ENCODE data around the gene RIC8A. TPM values are rescaled to one million over a fixed set of nuclear protein-coding genes. Genes with fewer than 3 reads are reported as not detected.

The RIC8A gene
- total and polyA plus RNA-seq, 9 of the 15 experiments (the other 6 are each of a cell fraction or from before 2014, with no cell fraction given) = 10.7 to 108 (median 72.1) TPM

GRCh38 chr11:217704-218103 is 10.2 kb downstream of the RIC8A start (continued):
- TF ChIP-seq CUX1 (CRISPR knock-in tag; IDR thresholded peaks at IDR 0.05) = no peak

GRCh38 chr11:218815-219593 is 11.5 kb downstream of the RIC8A start:
- H4K20me1 ChIP-seq (replicated peaks; ENCODE audit: control insufficient read depth, insufficient read depth, low read length) = no peaks in the 10 kb centered on the region
- POLR2A ChIA-PET = interaction anchor here (5.5 kb wide), 1 partner anchor 11 kb away, joined by 63 read pairs; the partner anchor contains the start of genes BET1L and RIC8A
- no peak for ATAC-seq
- H2AFZ ChIP-seq (ENCODE audit: low read depth, low read length) = no peak overlapping the region
- no TSS peak for BruUV-seq (replicated peaks)
- no peak for FAIRE-seq
- H3K79me2 ChIP-seq (ENCODE audit: control insufficient read depth, insufficient read depth, low read length) = no peaks in the 10 kb centered on the region
- in situ Hi-C loops (cut with MboI) = loop anchor here (10.0 kb wide), 1 partner anchor 146 kb away; the partner anchor contains the start of gene B4GALNT4
- H3K4me3 ChIP-seq = no peak overlapping the region
- 93% methylated on average over 26 of the region's 29 CpGs for WGBS (ENCODE audit: insufficient coverage, low coverage, missing lambda C conversion rate)
- H3K4me2 ChIP-seq (ENCODE audit: insufficient read depth, low read length) = no peak overlapping the region
- TF ChIP-seq BCL6 (CRISPR knock-in tag; IDR thresholded peaks at IDR 0.05) (no peak), POLR2G (IDR thresholded peaks at IDR 0.05; ENCODE audit: low read depth, low read length) (0 out of 2 replicates have a peak, but pooled peaks have one; percentile 30)
- H3K4me1 ChIP-seq (replicated peaks in 1 of 2; ENCODE audit: control insufficient read depth in 2 of 2, insufficient read depth in 2 of 2, low read length in 2 of 2) = peaks cover 27 to 35% of the 10 kb centered on the region in 2 experiments; a peak in 4 of 5 replicates
- H3K36me3 ChIP-seq (ENCODE audit: control insufficient read depth, insufficient read depth, low read length) = peaks cover 55% of the 10 kb centered on the region; the same call in 2 of the 3 replicates
- H3K27ac ChIP-seq (ENCODE audit: extremely low read depth, low read depth, low read length) = peak overlapping the region; percentile 22; the same call in 1 of the 3 replicates
- peaks cover 21% of the 10 kb centered on the region for H3K9me3 ChIP-seq (replicated peaks; ENCODE audit: control insufficient read depth, insufficient read depth, low read depth, low read length)
- DNase-seq (ENCODE audit: extremely low read depth in 1 of 4, low spot score in 3 of 4) = no peak
- CTCF ChIA-PET (ENCODE audit: low intra/inter-chr PET ratio) = interaction anchor here (0.6 kb wide), 1 partner anchor 50 kb away, joined by 3 read pairs; no protein-coding TSS in a partner anchor
- H3K27me3 ChIP-seq (ENCODE audit: control insufficient read depth in 2 of 2, insufficient read depth in 2 of 2, low read length in 2 of 2) = no peaks in the 10 kb centered on the region
- intact Hi-C loops (cut with micrococcal nuclease) = no loop called here
- no peaks in the 10 kb centered on the region for H3K9me1 ChIP-seq (ENCODE audit: control insufficient read depth, insufficient read depth, low read length)
- no peak overlapping the region for H3K9ac ChIP-seq (ENCODE audit: insufficient read depth in 1 of 2, low read depth in 2 of 2, low read length in 2 of 2)
